ENCODE data around the gene CDKN1C.
A peak's percentile ranks its signal among the peaks of the same experiment; 100 is the strongest.

The CDKN1C gene

GRCh38 chr11:2885017-2885677 is 428 bp downstream of the CDKN1C start:
- DNase-seq (ENCODE audit: low read depth in 1 of 2, low spot score in 1 of 2), result peak in 1 of 2 experiments; percentile 26

GRCh38 chr11:2883979-2884815 is 1.4 kb downstream of the CDKN1C start:
- Histone ChIP-seq H3K27me3 (ENCODE audit: insufficient read depth, poor library complexity, severe bottlenecking) (peaks cover 29% of the 10 kb centered on the region), H3K4me3 (replicated peaks; ENCODE audit: insufficient read depth, low read length) (0 out of 2 replicates have a peak overlapping the region, but pooled peaks have one; percentile 10), H3K27ac (replicated peaks) (no peak overlapping the region)
- no peak for TF ChIP-seq CTCF (IDR thresholded peaks at IDR 0.05; ENCODE audit: insufficient read depth, low read length)
- no peak for TF ChIP-seq POLR2AphosphoS5 (IDR thresholded peaks at IDR 0.05; ENCODE audit: low read depth)
- no peak for TF ChIP-seq GABPA (IDR thresholded peaks at IDR 0.05; ENCODE audit: low read depth)
- no peak for TF ChIP-seq SPI1 (IDR thresholded peaks at IDR 0.05; ENCODE audit: borderline replicate concordance, low read depth)
- no peak for TF ChIP-seq REST (IDR thresholded peaks at IDR 0.05; ENCODE audit: insufficient replicate concordance, low read depth)
- DNase-seq (ENCODE audit: low read depth in 1 of 2, low spot score in 1 of 2), result no peak

More at GRCh38 chr11:2885017-2885677, 428 bp downstream of the CDKN1C start:
- H3K27me3 ChIP-seq (ENCODE audit: insufficient read depth, poor library complexity, severe bottlenecking), result peaks cover 29% of the 10 kb centered on the region
- no peak overlapping the region for H3K27ac ChIP-seq (replicated peaks)
- H3K4me3 ChIP-seq (replicated peaks; ENCODE audit: insufficient read depth, low read length), result peak overlapping the region; percentile 58
- TF ChIP-seq GABPA (IDR thresholded peaks at IDR 0.05; ENCODE audit: low read depth), result no peak
- no peak for TF ChIP-seq CTCF (IDR thresholded peaks at IDR 0.05; ENCODE audit: insufficient read depth, low read length)
- no peak for TF ChIP-seq SPI1 (IDR thresholded peaks at IDR 0.05; ENCODE audit: borderline replicate concordance, low read depth)
- TF ChIP-seq POLR2AphosphoS5 (IDR thresholded peaks at IDR 0.05; ENCODE audit: low read depth), result no peak
- no peak for TF ChIP-seq REST (IDR thresholded peaks at IDR 0.05; ENCODE audit: insufficient replicate concordance, low read depth)

GRCh38 chr11:2883640-2883978 is 2.0 kb downstream of the CDKN1C start:
- Histone ChIP-seq H3K4me3 (replicated peaks; ENCODE audit: insufficient read depth, low read length) (no peak overlapping the region), H3K27ac (replicated peaks) (no peak overlapping the region), H3K27me3 (ENCODE audit: insufficient read depth, poor library complexity, severe bottlenecking) (peaks cover 29% of the 10 kb centered on the region)
- no peak for DNase-seq (ENCODE audit: low read depth in 1 of 2, low spot score in 1 of 2)
- no peak for TF ChIP-seq GABPA (IDR thresholded peaks at IDR 0.05; ENCODE audit: low read depth)
- TF ChIP-seq POLR2AphosphoS5 (IDR thresholded peaks at IDR 0.05; ENCODE audit: low read depth), result no peak
- no peak for TF ChIP-seq REST (IDR thresholded peaks at IDR 0.05; ENCODE audit: insufficient replicate concordance, low read depth)
- TF ChIP-seq SPI1 (IDR thresholded peaks at IDR 0.05; ENCODE audit: borderline replicate concordance, low read depth), result no peak
- TF ChIP-seq CTCF (IDR thresholded peaks at IDR 0.05; ENCODE audit: insufficient read depth, low read length), result no peak
